Adrenal gland (tissue), 12 donors: ENCODE data around the gene PDE6B. TPM values are rescaled to one million over a fixed set of nuclear protein-coding genes. Genes with fewer than 3 reads are reported as not detected.
A peak's percentile ranks its signal among the peaks of the same experiment; 100 is the strongest.

Experiments
- DNase-seq, 7 donors: peaks; one replicate each; pipeline ENCODE4 v3.0.0-alpha.2; 2019 to 2020
- H3K27ac ChIP-seq, 5 donors: fragments of 200-600 bp; sonication (generic) in 4 of 5; 1 replicate in 3 of 5; 2 replicates in 2 of 5; pipeline versions ENCODE4 v1.5.1 to v1.8.0; 2016 to 2020; ENCODE audit warnings: mild to moderate bottlenecking in 1 of 5
- H3K27me3 ChIP-seq: fragments of 200-600 bp; 2 replicates; pipeline ENCODE4 v1.8.0; 2021
- H3K36me3 ChIP-seq, 2 donors: fragments of 200-600 bp; replicated peaks in 1 of 2; 1 replicate in 1 of 2; 2 replicates in 1 of 2; pipeline versions ENCODE4 v1.5.1 to v1.8.0; 2018 to 2022
- H3K4me1 ChIP-seq, 2 donors: fragments of 200-600 bp; replicated peaks in 1 of 2; 1 replicate in 1 of 2; 2 replicates in 1 of 2; pipeline versions ENCODE4 v1.5.1 to v1.8.0; 2018 to 2021
- H3K4me3 ChIP-seq, 4 donors: fragments of 200-600 bp; sonication (generic) in 3 of 4; one replicate each; pipeline ENCODE4 v1.5.1; 2016 to 2018
- H3K9me3 ChIP-seq, 3 donors: fragments of 200-600 bp; sonication (generic) in 1 of 3; replicated peaks in 1 of 3; 1 replicate in 2 of 3; 2 replicates in 1 of 3; pipeline versions ENCODE4 v1.5.1 to v1.8.0; 2016 to 2021
- POLR2A ChIP-seq, 2 donors: fragments of 450-650 bp; IDR thresholded peaks; one replicate each; pipeline ENCODE4 v1.6.1; 2017; ENCODE audit warnings: antibody characterized with exemption in 2 of 2, mild to moderate bottlenecking in 2 of 2, moderate library complexity in 1 of 2
- WGBS, 4 donors: extraction: QIAGEN DNeasy Blood & Tissue Kit in 2 of 4; methylation state at CpG; one replicate each; pipeline versions ENCODE4 v1.1.5 to v1.1.7; 2013 to 2017; 5-methylcytosine and 5-hydroxymethylcytosine counted together
- intact Hi-C, 2 donors: fragments of 100-400 bp; cut with DNase I; formaldehyde crosslinking; loops; one replicate each; pipeline versions ENCODE4 v1.14.1 to v1.15.0; 2022 to 2023
- polyA plus RNA-seq, 3 donors: library from polyadenylated mRNA; stranded (reverse); fragments of 200-250 nt in 2 of 3; fragments of 350-450 nt in 1 of 3; fragmentation: Illumina TruSeq in 1 of 3; extraction: RNeasy Lipid Tissue Mini Kit (QIAGEN cat#74804) in 1 of 3; gene quantifications; one replicate each; pipeline ENCODE4 v1.2.3, GENCODE V29; 2013 to 2014
- total RNA-seq, 9 donors: library from RNA; depleted of rRNA in 4 of 9; stranded (reverse); fragments of >200 nt in 4 of 9; fragments of 120-200 nt in 1 of 9; fragmentation: NEBNext Ultra II Directional in 1 of 9; extraction: Animal tissue kit (Norgen Biotek cat#: 25700) in 1 of 9; gene quantifications; one replicate each; pipeline versions ENCODE4 v1.1.0 to v1.2.4, GENCODE V29; 2013 to 2023
- TF ChIP-seq, protein P1 (sequence below), 6 experiments: fragments of 450-650 bp in 4 of 6; fragments of 200-600 bp in 2 of 6; sonication (generic) in 1 of 6; IDR thresholded peaks; 1 replicate in 5 of 6; 2 replicates in 1 of 6; pipeline versions ENCODE4 v1.5.1 to v1.8.0; 2016 to 2021; ENCODE audit warnings: antibody characterized with exemption in 6 of 6, mild to moderate bottlenecking in 2 of 6, moderate library complexity in 1 of 6
- donor health status: healthy with polysubstance abuse.
- donor health status: Bipolar disorder and iron deficiency.
- donor health status: DM: yes; HTN: yes; CAD: no.
- donor health status: DM: no; HTN: no; CAD: no.
- donor health status: DM: no; HTN: no; CAD: no.
- donor health status: DM: yes; HTN: yes; CAD: no.

The PDE6B gene
- total and polyA plus RNA-seq, 12 donors: 0.68 to 26.6 (median 1.9) TPM; not detected in 2

DNA sequence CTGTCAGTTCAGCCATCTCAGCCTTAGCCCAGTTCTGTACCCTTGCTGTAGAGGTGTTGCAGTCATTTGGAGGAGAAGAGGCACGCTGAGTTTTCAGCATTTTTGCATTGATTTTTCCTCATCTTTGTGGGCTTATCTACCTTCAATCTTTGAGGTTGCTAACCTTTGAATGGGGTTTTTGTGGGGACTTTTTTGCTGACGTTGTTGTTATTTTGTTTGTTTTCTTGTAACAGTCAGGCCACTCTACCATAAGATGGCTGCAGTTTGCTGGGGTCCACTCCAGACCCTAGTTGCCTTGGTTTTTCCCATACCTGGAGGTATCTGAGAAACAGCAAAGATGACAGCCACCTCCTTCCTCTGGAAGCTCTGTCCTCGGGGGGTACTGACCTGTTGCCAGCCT, 26.4 kb upstream of the PDE6B start:
- Histone ChIP-seq H3K27me3 (peaks cover 5% of the 10 kb centered on the region), H3K4me1 (no peaks in the 10 kb centered on the region), H3K4me3 (no peak overlapping the region), H3K27ac (no peak overlapping the region), H3K9me3 (no peaks in the 10 kb centered on the region), H3K36me3 (no peaks in the 10 kb centered on the region)
- no peak for TF ChIP-seq POLR2A (IDR thresholded peaks at IDR 0.05)
- TF ChIP-seq, protein P1, sequence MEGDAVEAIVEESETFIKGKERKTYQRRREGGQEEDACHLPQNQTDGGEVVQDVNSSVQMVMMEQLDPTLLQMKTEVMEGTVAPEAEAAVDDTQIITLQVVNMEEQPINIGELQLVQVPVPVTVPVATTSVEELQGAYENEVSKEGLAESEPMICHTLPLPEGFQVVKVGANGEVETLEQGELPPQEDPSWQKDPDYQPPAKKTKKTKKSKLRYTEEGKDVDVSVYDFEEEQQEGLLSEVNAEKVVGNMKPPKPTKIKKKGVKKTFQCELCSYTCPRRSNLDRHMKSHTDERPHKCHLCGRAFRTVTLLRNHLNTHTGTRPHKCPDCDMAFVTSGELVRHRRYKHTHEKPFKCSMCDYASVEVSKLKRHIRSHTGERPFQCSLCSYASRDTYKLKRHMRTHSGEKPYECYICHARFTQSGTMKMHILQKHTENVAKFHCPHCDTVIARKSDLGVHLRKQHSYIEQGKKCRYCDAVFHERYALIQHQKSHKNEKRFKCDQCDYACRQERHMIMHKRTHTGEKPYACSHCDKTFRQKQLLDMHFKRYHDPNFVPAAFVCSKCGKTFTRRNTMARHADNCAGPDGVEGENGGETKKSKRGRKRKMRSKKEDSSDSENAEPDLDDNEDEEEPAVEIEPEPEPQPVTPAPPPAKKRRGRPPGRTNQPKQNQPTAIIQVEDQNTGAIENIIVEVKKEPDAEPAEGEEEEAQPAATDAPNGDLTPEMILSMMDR (IDR thresholded peaks at IDR 0.05): no peak
- no peak for DNase-seq
- WGBS, 4 donors: 65 to 79% (median 73%) methylated on average over 3 of the region's 3 CpGs
- intact Hi-C loops: no loop called here

DNA sequence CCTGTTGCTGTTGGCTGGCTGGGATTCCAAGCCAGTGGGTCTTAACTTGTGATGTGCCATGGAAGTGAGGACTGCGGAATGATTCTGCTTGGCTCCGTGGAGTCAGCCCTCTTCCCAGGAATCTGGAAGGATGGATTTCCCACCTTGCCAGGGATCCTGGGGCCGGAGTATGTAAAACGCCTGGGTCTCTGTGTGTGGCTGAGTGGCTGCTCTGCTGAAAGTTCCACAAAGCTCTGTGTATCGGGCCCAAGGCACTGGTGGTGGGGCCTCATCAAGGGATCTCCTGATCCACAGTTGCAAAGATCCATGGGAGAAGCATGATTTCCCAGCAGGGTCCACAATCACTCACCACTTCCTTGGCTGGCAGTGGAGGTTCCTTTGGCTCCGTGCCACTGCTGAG, 25.2 kb upstream of the PDE6B start:
- H3K27me3 ChIP-seq: peaks cover 5% of the 10 kb centered on the region

DNA sequence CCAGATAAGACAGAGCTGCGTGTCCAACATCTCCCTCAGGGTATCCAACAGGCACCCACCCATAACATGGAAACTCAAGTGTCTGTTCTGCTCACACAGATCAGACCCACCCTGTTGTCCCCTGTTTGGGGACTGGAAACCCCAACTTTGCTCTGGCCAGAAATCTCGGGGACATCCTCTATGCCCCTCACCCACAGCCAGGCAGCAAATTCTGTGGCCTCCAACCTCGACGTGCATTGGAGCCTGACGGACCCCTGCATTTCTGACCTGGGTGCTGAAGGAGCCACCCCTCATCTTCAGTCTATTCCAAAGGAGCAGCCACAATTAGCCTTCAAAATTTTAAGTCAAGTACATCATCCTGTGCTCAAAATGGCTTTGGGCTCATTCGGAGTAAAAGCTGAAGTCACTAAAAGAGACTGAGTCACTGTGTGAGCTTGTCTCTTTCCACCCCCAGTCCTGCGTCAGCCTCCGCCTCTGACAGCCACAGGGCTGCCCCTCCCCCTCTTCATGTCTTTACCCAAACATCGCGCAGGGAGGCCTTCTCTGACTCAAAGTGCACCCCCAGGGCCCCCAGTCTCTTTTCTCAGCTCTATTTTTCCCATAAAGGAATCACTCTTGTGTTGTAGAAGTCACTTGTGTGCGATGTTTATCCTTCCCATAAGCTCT, 24.4 kb upstream of the PDE6B start:
- Histone ChIP-seq H3K27ac (no peak overlapping the region), H3K27me3 (peaks cover 5% of the 10 kb centered on the region), H3K4me3 (no peak overlapping the region), H3K4me1 (no peaks in the 10 kb centered on the region), H3K36me3 (no peaks in the 10 kb centered on the region), H3K9me3 (no peaks in the 10 kb centered on the region)
- DNase-seq: peak in 1 of 7 donors; percentile 17
- WGBS, 4 donors: 55 to 71% (median 56%) methylated on average over 11 of the region's 11 CpGs
- TF ChIP-seq, protein P1 (IDR thresholded peaks at IDR 0.05): no peak
- TF ChIP-seq POLR2A (IDR thresholded peaks at IDR 0.05): no peak
- intact Hi-C loops: no loop called here

More for the DNA sequence above, 25.2 kb upstream of the PDE6B start:
- no peak overlapping the region for H3K27ac ChIP-seq
- H3K9me3 ChIP-seq: no peaks in the 10 kb centered on the region
- H3K4me1 ChIP-seq: no peaks in the 10 kb centered on the region
- H3K4me3 ChIP-seq: no peak overlapping the region
- no peaks in the 10 kb centered on the region for H3K36me3 ChIP-seq
- 72 to 83% (median 77%) methylated on average over 3 to 6 of the region's 6 CpGs for WGBS, 4 donors
- no peak for TF ChIP-seq POLR2A (IDR thresholded peaks at IDR 0.05)
- TF ChIP-seq, protein P1 (IDR thresholded peaks at IDR 0.05): no peak
- peak in 1 of 7 donors; percentile 24 for DNase-seq
- intact Hi-C loops: no loop called here

DNA sequence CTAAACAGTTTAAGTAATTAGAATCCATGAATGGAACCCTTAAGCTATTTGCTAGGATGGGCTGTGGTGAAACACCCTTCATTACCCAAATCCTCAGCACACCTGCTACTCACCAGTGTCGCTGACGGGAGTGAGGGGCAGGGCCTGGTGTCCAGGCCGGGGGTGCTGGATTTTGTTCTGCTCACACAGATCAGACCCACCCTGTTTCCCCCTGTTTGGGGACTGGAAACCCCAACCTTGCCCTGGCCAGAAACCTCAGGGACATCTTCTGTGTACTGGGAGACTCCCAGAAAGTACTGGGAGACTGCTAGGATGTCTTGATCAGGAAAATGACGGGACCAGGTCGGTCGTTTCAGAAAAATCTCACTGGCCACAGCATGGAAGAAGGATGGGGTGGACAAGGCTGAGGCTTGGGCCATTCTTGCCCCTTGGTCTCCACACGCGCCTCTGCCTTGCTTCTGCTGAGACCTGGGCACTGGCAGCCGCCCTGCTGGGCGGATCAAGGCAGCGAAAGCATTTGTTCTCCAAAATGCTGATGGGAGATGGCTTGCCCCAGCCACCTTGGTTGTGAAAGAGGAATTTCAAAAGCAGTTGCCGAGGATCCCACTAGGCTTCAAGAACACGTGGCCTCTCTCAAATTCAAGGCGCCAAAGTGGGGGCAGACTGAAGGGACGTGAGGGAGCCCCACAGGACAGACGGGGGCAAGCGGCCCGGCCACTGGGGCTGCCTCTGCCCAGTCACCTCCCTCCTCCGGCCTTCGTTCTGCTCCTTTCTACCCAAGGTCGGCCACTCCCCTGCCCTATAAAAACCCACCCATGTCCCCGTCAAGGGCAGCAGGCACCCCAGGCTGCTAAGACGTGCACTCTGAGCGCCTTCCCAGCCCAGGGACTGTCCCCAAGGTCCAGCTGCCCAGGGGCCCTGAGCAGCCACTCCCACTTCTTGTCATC, 23.5 kb upstream of the PDE6B start:
- peaks cover 6% of the 10 kb centered on the region for H3K27me3 ChIP-seq
- peak in 1 of 7 donors; percentile 14 for DNase-seq
- 70 to 77% (median 73%) methylated on average over 17 to 24 of the region's 24 CpGs for WGBS, 4 donors
- H3K36me3 ChIP-seq: no peaks in the 10 kb centered on the region
- intact Hi-C loops: no loop called here
- H3K4me3 ChIP-seq: no peak overlapping the region
- no peaks in the 10 kb centered on the region for H3K4me1 ChIP-seq
- TF ChIP-seq, protein P1 (IDR thresholded peaks at IDR 0.05): no peak
- no peak for TF ChIP-seq POLR2A (IDR thresholded peaks at IDR 0.05)
- no peaks in the 10 kb centered on the region for H3K9me3 ChIP-seq
- H3K27ac ChIP-seq: no peak overlapping the region
